SHP77 treated with DMSO at 0.1 percent for 48 hours (cell line): ENCODE results near the gene WDR87.
"Not testable (repeated sequence)": the region's sequence is repeated elsewhere in the genome, so short reads cannot be mapped to it uniquely, and the experiment has no call there.

Experiments
- DNase-seq: peaks from one replicate; lab custom pipeline; 2025; lab: John Stamatoyannopoulos, UW

The WDR87 gene

DNA sequence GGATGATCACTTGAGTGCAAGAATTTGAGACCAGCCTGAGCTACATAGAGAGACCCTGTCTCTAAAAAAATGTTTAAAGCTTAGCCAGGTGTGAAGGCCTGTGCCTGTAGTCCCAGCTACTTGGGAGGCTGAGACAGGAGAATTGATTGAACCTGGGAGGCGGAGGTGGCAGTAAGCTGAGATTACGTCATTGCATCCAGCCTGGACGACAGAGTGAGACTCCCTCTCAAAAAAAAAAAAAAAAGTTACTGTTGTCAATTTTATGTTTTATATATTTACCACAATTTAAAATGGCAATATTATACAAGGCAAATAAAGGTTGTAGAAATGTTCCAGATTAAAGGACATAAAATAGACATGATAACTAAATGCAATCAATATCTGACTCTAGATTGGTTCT, 29.2 kb downstream of the WDR87 start:
- no peak for DNase-seq

- DNase-seq: no peak
These were observed 30.4 kb downstream of the WDR87 start for GRCh38 chr19:37876032-37876431.

GRCh38 chr19:37874784-37875183, 31.6 kb downstream of the WDR87 start:
- no peak for DNase-seq

DNA sequence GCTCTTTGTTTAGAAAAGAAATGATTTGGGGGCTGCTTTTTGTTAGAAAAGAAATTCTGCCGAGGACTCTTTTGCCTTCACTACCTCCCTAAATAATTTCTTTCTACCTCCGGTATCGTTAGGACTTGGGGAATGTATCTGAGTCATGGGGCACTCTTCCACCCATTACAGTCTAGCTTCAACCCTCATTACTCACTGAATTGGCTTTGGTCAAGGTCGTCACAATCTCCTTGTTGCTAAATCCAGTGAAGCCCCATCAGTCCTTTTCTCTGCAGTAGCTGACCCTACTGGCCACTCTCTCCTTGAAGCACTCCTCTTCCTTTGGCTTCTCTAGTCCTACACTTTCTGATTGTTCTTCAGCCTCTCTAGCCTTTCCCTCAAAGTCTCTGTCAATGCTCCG, 34.0 kb downstream of the WDR87 start:
- DNase-seq: no peak

DNA sequence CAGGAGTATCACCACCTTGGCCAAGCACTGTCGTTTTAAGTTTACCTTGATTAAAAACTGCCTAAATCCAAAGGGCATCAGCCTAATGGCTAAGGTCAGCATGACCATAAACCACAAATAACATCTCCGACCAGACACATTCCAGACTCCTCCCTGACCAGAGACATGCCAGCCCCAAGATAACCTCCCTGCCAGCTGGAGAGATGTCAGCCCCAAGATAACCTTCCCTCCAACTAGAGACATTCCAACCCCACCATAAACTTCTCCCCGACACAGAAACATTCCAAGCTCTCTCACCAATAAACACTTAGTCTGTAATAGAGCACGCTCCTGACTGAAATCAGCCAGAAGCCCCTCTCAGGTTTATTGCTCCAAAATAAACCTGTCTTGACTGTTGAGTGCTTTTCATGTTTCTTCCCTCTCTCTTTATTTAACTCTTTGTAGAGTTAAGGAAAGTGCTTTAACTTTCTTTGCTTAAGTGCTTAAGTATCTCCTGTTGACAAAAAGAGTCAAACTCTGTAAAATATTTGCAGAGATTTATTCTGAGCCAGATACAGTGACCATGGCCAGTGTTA, 36.5 kb downstream of the WDR87 start:
- no peak for DNase-seq

DNA sequence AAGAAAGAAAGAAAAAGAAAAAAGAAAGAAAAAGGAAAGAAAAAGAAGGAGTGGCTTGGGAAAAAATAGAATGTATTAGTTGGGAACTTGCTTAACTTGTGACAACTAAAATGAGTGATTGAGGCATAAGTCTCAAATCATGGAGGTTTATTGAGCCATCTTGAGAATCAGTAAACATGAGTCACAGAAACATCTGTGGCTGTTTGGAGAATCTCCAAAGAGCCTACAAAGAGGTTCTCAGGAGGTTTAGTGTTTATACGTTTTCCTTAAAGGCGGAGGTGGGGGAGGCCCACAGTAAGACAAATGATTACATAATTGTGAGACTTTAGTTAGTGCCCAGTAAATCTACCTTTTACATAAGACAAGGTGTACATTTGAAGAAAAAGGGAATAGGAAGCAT, 38.6 kb downstream of the WDR87 start:
- DNase-seq: no peak

GRCh38 chr19:37865930-37866329, 40.5 kb downstream of the WDR87 start:
- DNase-seq: not testable (repeated sequence)

GRCh38 chr19:37864501-37864900, 41.9 kb downstream of the WDR87 start:
- DNase-seq: no peak

- no peak for DNase-seq
These were observed 51.3 kb downstream of the WDR87 start for GRCh38 chr19:37855098-37855497.

DNA sequence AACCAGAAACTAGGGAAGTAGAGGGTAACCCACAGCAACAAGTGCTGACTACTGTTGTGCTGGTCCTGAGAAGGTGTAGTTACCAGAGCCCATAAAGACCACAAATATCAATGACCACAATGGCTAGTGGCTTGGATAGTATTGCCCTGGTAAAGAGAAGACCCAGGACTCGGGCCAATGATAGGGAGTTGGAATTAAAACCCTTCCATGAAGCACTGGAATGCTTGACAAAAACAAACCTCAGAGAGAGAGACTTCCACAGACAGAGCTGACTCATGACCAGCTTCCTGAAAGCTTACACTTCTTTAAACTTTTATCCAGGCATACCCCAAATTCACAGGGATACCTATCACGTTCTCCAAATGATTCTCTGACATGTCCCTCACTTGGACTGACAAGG, 60.5 kb downstream of the WDR87 start:
- DNase-seq: no peak
